Fibroblast of lung (primary cell): Measurements from ENCODE around the gene STPG4. TPM values are rescaled to one million over a fixed set of nuclear protein-coding genes. Genes with fewer than 3 reads are reported as not detected.

Experiments used
- DNase-seq, 2 donors: peaks; one replicate each; pipeline versions ENCODE4 v3.0.0 to v3.0.0-alpha.2; 2010; ENCODE audit warnings: low read depth in 2 of 2
- H2AFZ ChIP-seq: 2 replicates; pipeline ENCODE4 v1.5.1; 2012; ENCODE audit warnings: low read length, control low read depth, inconsistent platforms
- H3K27ac ChIP-seq: 2 replicates; pipeline ENCODE4 v1.5.1; 2011; ENCODE audit warnings: low read length, control low read depth; ENCODE audit not compliant: insufficient read depth
- H3K27me3 ChIP-seq: 2 replicates; pipeline ENCODE4 v1.5.1; 2011; ENCODE audit warnings: mild to moderate bottlenecking, low read length; ENCODE audit not compliant: control insufficient read depth, insufficient read depth
- H3K36me3 ChIP-seq: 2 replicates; pipeline ENCODE4 v1.5.1; 2011; ENCODE audit warnings: low read length; ENCODE audit not compliant: control insufficient read depth, insufficient read depth
- H3K4me1 ChIP-seq: 2 replicates; pipeline ENCODE4 v1.5.1; 2011; ENCODE audit warnings: low read length; ENCODE audit not compliant: control insufficient read depth, insufficient read depth; ENCODE audit errors: extremely low read depth
- H3K4me2 ChIP-seq: 2 replicates; pipeline ENCODE4 v1.5.1; 2011; ENCODE audit warnings: low read length, control low read depth; ENCODE audit not compliant: insufficient read depth; ENCODE audit errors: extremely low read depth
- H3K4me3 ChIP-seq, 4 experiments: fragments of 200-600 bp in 1 of 4; sonication (generic) in 1 of 4; replicated peaks in 1 of 4; 2 replicates each; pipeline ENCODE4 v1.5.1; 2011 to 2016; ENCODE audit warnings: low read length in 4 of 4, low read depth in 3 of 4, mild to moderate bottlenecking in 3 of 4, control low read depth in 2 of 4, inconsistent platforms in 1 of 4, mixed read lengths in 1 of 4; ENCODE audit not compliant: insufficient read depth in 1 of 4; ENCODE audit errors: control extremely low read depth in 1 of 4
- H3K79me2 ChIP-seq: 2 replicates; pipeline ENCODE4 v1.5.1; 2012; ENCODE audit warnings: mild to moderate bottlenecking, low read length, inconsistent platforms; ENCODE audit not compliant: control insufficient read depth, insufficient read depth
- H3K9ac ChIP-seq: 2 replicates; pipeline ENCODE4 v1.5.1; 2011; ENCODE audit warnings: mild to moderate bottlenecking, low read length, control low read depth; ENCODE audit not compliant: insufficient read depth
- H3K9me3 ChIP-seq: 2 replicates; pipeline ENCODE4 v1.5.1; 2012; ENCODE audit warnings: low read depth, low read length; ENCODE audit not compliant: control insufficient read depth, insufficient read depth
- H4K20me1 ChIP-seq: 2 replicates; pipeline ENCODE4 v1.5.1; 2011; ENCODE audit warnings: low read length; ENCODE audit not compliant: control insufficient read depth, insufficient read depth; ENCODE audit errors: extremely low read depth
- EZH2 ChIP-seq: IDR thresholded peaks from 2 replicates; pipeline ENCODE4 v1.5.1; 2012; ENCODE audit warnings: low read length, control low read depth, mild to moderate bottlenecking; ENCODE audit errors: missing control alignments
- polyA plus RNA-seq, 2 donors: library from polyadenylated mRNA; depleted of rRNA in 1 of 2; stranded (reverse) in 1 of 2; unstranded in 1 of 2; fragments of >200 nt; gene quantifications; 2 replicates each; pipeline ENCODE4 v1.2.1, GENCODE V29; 2011 to 2012; ENCODE audit warnings: missing spikeins in 1 of 2
- total RNA-seq: library from RNA; depleted of rRNA; stranded (reverse); fragments of >200 nt; gene quantifications from 2 replicates; pipeline ENCODE4 v1.2.1, GENCODE V29; 2014
- TF ChIP-seq, protein P1 (sequence below), 2 donors: IDR thresholded peaks in 1 of 2; conservative IDR thresholded peaks in 1 of 2; 1 replicate in 1 of 2; 2 replicates in 1 of 2; pipeline ENCODE4 v1.5.1; 2011 to 2012; ENCODE audit warnings: low read length in 2 of 2, control low read depth in 1 of 2, inconsistent platforms in 1 of 2, low read depth in 1 of 2, mild to moderate bottlenecking in 1 of 2

The STPG4 gene
- total and polyA plus RNA-seq, 2 donors (not counting 1 experiment from before 2014, with no cell fraction given), result 0.33 TPM; not detected in 1

DNA sequence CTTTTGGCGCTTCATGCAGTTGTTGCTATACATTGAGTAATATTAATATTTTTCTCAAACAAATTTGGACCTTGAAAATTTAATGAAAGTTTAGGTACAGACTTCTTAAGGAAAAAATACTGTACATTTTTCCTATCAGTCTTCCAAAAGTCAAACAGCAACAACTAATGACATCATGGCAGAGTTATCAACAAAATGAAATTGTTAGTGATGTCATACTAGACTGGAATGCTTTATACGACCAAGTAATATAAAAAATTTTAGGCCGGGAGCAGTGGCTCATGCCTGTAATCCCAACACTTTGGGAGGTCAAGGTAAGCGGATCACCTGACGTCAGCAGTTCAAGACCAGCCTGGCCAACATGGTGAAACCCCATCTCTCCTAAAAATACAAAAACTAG, 12.0 kb upstream of the STPG4 start:
- peak overlapping the region; percentile 29 for H3K27ac ChIP-seq
- H3K79me2 ChIP-seq, result peaks cover 97% of the 10 kb centered on the region
- H3K9me3 ChIP-seq, result no peaks in the 10 kb centered on the region
- peaks cover 16% of the 10 kb centered on the region for H3K4me1 ChIP-seq
- no peak overlapping the region for H3K4me2 ChIP-seq
- H4K20me1 ChIP-seq, result peaks cover 11% of the 10 kb centered on the region
- no peak for TF ChIP-seq EZH2
- TF ChIP-seq, protein P1, sequence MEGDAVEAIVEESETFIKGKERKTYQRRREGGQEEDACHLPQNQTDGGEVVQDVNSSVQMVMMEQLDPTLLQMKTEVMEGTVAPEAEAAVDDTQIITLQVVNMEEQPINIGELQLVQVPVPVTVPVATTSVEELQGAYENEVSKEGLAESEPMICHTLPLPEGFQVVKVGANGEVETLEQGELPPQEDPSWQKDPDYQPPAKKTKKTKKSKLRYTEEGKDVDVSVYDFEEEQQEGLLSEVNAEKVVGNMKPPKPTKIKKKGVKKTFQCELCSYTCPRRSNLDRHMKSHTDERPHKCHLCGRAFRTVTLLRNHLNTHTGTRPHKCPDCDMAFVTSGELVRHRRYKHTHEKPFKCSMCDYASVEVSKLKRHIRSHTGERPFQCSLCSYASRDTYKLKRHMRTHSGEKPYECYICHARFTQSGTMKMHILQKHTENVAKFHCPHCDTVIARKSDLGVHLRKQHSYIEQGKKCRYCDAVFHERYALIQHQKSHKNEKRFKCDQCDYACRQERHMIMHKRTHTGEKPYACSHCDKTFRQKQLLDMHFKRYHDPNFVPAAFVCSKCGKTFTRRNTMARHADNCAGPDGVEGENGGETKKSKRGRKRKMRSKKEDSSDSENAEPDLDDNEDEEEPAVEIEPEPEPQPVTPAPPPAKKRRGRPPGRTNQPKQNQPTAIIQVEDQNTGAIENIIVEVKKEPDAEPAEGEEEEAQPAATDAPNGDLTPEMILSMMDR (conservative IDR thresholded peaks at IDR 0.05 in 1 of 2, IDR thresholded peaks at IDR 0.05 in 1 of 2; ENCODE audit: low read depth in 1 of 2, low read length in 2 of 2), result no peak
- peaks cover 9% of the 10 kb centered on the region for H3K36me3 ChIP-seq
- H2AFZ ChIP-seq, result no peak overlapping the region
- peak in 1 of 2 donors; percentile 10 for DNase-seq
- H3K27me3 ChIP-seq, result no peaks in the 10 kb centered on the region
- no peak overlapping the region for H3K9ac ChIP-seq
- no peak overlapping the region for H3K4me3 ChIP-seq

DNA sequence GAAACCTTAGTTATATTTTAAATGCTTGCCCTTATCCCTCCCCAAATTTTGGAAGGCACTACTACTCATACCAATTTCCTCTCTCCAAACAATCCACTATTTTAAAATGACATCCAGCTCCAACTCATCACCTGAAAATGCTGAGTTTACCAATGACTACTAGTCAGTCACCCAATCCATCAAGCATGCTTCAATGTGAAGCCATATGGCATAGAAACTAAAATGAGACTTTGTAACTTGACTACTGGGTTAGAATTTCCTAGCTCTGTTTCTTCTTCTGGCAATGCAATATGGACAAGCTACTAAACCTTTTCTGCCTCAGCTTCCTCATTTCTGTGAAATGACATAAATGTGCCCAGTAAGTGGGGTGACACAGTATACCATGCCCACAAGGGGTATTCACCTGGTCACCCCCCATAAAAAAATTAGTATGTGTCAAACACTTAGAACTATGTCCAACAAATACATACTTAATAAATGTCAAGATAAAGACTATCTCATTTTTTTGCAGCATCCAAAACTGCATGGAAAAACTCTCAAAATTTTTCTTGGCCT, 10.0 kb upstream of the STPG4 start:
- peak overlapping the region; percentile 34 for H3K27ac ChIP-seq
- H2AFZ ChIP-seq, result no peak overlapping the region
- no peak for TF ChIP-seq EZH2
- TF ChIP-seq, protein P1 (conservative IDR thresholded peaks at IDR 0.05 in 1 of 2, IDR thresholded peaks at IDR 0.05 in 1 of 2; ENCODE audit: low read depth in 1 of 2, low read length in 2 of 2), result no peak
- peaks cover 94% of the 10 kb centered on the region for H3K79me2 ChIP-seq
- DNase-seq, result peak in 1 of 2 donors; percentile 20
- no peaks in the 10 kb centered on the region for H3K9me3 ChIP-seq
- H3K9ac ChIP-seq, result no peak overlapping the region
- H3K4me3 ChIP-seq, result no peak overlapping the region
- H3K36me3 ChIP-seq, result peaks cover 17% of the 10 kb centered on the region
- H3K4me1 ChIP-seq, result peaks cover 16% of the 10 kb centered on the region
- no peak overlapping the region for H3K4me2 ChIP-seq
- H4K20me1 ChIP-seq, result peaks cover 7% of the 10 kb centered on the region
- H3K27me3 ChIP-seq, result no peaks in the 10 kb centered on the region

DNA sequence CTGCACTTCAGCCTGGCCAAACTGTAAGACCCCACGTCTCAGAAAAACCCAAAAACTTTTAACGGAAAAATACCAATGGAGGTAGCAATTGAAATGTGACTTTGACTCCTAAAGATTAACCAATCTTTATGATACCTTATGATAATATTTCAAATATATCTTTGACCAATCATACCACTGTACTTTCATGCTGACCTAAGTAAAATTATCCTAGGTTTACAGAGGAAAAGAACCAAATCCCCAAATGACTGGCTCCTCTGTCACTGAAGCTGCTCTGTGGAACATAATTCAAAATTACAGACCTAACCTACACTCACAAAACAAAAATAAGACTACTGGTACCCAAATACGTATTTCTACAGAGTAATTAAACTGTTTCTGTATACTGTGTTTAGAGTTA, 7.7 kb upstream of the STPG4 start:
- no peaks in the 10 kb centered on the region for H3K9me3 ChIP-seq
- peaks cover 22% of the 10 kb centered on the region for H3K36me3 ChIP-seq
- no peak for TF ChIP-seq EZH2
- TF ChIP-seq, protein P1 (conservative IDR thresholded peaks at IDR 0.05 in 1 of 2, IDR thresholded peaks at IDR 0.05 in 1 of 2; ENCODE audit: low read depth in 1 of 2, low read length in 2 of 2), result no peak
- no peak overlapping the region for H3K9ac ChIP-seq
- H3K4me2 ChIP-seq, result no peak overlapping the region
- H3K79me2 ChIP-seq, result peaks cover 74% of the 10 kb centered on the region
- peaks cover 7% of the 10 kb centered on the region for H4K20me1 ChIP-seq
- no peak for DNase-seq
- H2AFZ ChIP-seq, result no peak overlapping the region
- H3K4me3 ChIP-seq, result no peak overlapping the region
- peaks cover 13% of the 10 kb centered on the region for H3K4me1 ChIP-seq
- H3K27me3 ChIP-seq, result no peaks in the 10 kb centered on the region
- peak overlapping the region; percentile 12 for H3K27ac ChIP-seq
